GM23248 (cell line): Measurements from ENCODE around the gene TFF1. TPM values are rescaled to one million over a fixed set of nuclear protein-coding genes. Genes with fewer than 3 reads are reported as not detected.

Experiments
- DNase-seq: peaks from one replicate; pipeline ENCODE4 v3.0.0-alpha.2; 2015
- H2AFZ ChIP-seq: fragments of 200-600 bp; sonication (generic); 2 replicates; pipeline ENCODE4 v1.6.1; 2016; ENCODE audit warnings: antibody characterized with exemption
- H3F3A ChIP-seq: fragments of 200-600 bp; sonication (generic); 2 replicates; pipeline ENCODE4 v1.6.1; 2016; ENCODE audit warnings: mild to moderate bottlenecking, antibody characterized with exemption, mixed run types; ENCODE audit not compliant: insufficient read depth
- H3K27ac ChIP-seq: fragments of 200-600 bp; sonication (generic); 2 replicates; pipeline ENCODE4 v1.5.1; 2016; ENCODE audit warnings: mild to moderate bottlenecking
- H3K27me3 ChIP-seq: fragments of 200-600 bp; sonication (generic); replicated peaks from 2 replicates; pipeline ENCODE4 v1.6.1; 2016; ENCODE audit warnings: mild to moderate bottlenecking; ENCODE audit not compliant: insufficient read depth
- H3K36me3 ChIP-seq: fragments of 200-600 bp; sonication (generic); 2 replicates; pipeline ENCODE4 v1.6.1; 2016; ENCODE audit warnings: low read depth, mild to moderate bottlenecking
- H3K4me1 ChIP-seq: fragments of 200-600 bp; sonication (generic); 2 replicates; pipeline ENCODE4 v1.6.1; 2016; ENCODE audit warnings: mild to moderate bottlenecking; ENCODE audit not compliant: insufficient read depth
- H3K4me2 ChIP-seq: fragments of 200-600 bp; sonication (generic); one replicate; pipeline ENCODE4 v1.6.1; 2016; ENCODE audit warnings: mild to moderate bottlenecking; ENCODE audit not compliant: unreplicated experiment
- H3K4me3 ChIP-seq: fragments of 200-600 bp; sonication (generic); 2 replicates; pipeline ENCODE4 v1.5.1; 2016; ENCODE audit warnings: mild to moderate bottlenecking
- H3K79me2 ChIP-seq: fragments of 200-600 bp; sonication (generic); 2 replicates; pipeline ENCODE4 v1.6.1; 2016; ENCODE audit warnings: mild to moderate bottlenecking; ENCODE audit not compliant: insufficient read depth
- H3K9ac ChIP-seq: fragments of 200-600 bp; sonication (generic); 2 replicates; pipeline ENCODE4 v1.6.1; 2016; ENCODE audit warnings: mild to moderate bottlenecking
- H3K9me2 ChIP-seq: fragments of 200-600 bp; sonication (generic); 2 replicates; pipeline ENCODE4 v1.6.1; 2016; ENCODE audit warnings: mixed run types, mild to moderate bottlenecking, moderate library complexity; ENCODE audit not compliant: insufficient read depth
- H3K9me3 ChIP-seq: fragments of 200-600 bp; sonication (generic); one replicate; pipeline ENCODE4 v1.6.1; 2017; ENCODE audit warnings: low read depth
- H4K20me1 ChIP-seq: fragments of 200-600 bp; sonication (generic); 2 replicates; pipeline ENCODE4 v1.6.0; 2016; ENCODE audit not compliant: insufficient read depth
- EZH2 ChIP-seq: fragments of 200-600 bp; sonication (generic); IDR thresholded peaks from 2 replicates; pipeline ENCODE4 v1.6.1; 2018; ENCODE audit warnings: antibody characterized with exemption, mild to moderate bottlenecking; ENCODE audit not compliant: insufficient read depth, poor library complexity, severe bottlenecking
- EZH2phosphoT487 ChIP-seq: fragments of 200-600 bp; sonication (generic); IDR thresholded peaks from 2 replicates; pipeline ENCODE4 v1.6.1; 2018; ENCODE audit warnings: antibody characterized with exemption, moderate library complexity, mild to moderate bottlenecking, low read depth; ENCODE audit not compliant: insufficient read depth
- WGBS, 2 experiments: methylation state at CpG; one replicate each; pipeline ENCODE4 v1.1.6; 2015 to 2017; ENCODE audit warnings: low lambda C conversion rate in 2 of 2, low coverage in 1 of 2; ENCODE audit errors: missing lambda C conversion rate in 2 of 2; 5-methylcytosine and 5-hydroxymethylcytosine counted together
- in situ Hi-C: fragments of 300-500 bp; cut with MboI; formaldehyde crosslinking; loops from 2 replicates; pipeline ENCODE4 v1.15.0; 2020
- polyA plus RNA-seq: library from polyadenylated mRNA; unstranded; fragments of >200 nt; fragmentation: Nextera tagmentation; extraction: Ambion mirVana; gene quantifications from 2 replicates; pipeline ENCODE4 v1.2.1, GENCODE V29; 2016
- total RNA-seq: library from RNA; depleted of rRNA; stranded (reverse); fragments of >200 nt; shearing (Covaris generic); gene quantifications from 2 replicates; pipeline ENCODE4 v1.2.3, GENCODE V29; 2014

Gene TFF1
- total and polyA plus RNA-seq, 2 experiments from 2014 or later = not detected

GRCh38 chr21:42321231-42321630 is 45.1 kb downstream of the TFF1 start:
- no peak for DNase-seq
- Histone ChIP-seq H3K9me2 (no peaks in the 10 kb centered on the region), H3K4me1 (no peaks in the 10 kb centered on the region), H3F3A (no peaks in the 10 kb centered on the region), H4K20me1 (no peaks in the 10 kb centered on the region), H2AFZ (no peak overlapping the region), H3K27ac (no peak overlapping the region), H3K9ac (no peak overlapping the region), H3K79me2 (no peaks in the 10 kb centered on the region), H3K4me3 (no peak overlapping the region), H3K9me3 (no peaks in the 10 kb centered on the region), H3K4me2 (no peak overlapping the region), H3K36me3 (no peaks in the 10 kb centered on the region), H3K27me3 (peaks cover 12% of the 10 kb centered on the region)
- in situ Hi-C loops = no loop called here
- 35 to 42% methylated on average over 10 of the region's 10 CpGs for WGBS, 2 experiments
- TF ChIP-seq EZH2 (no peak), EZH2phosphoT487 (no peak)

DNA sequence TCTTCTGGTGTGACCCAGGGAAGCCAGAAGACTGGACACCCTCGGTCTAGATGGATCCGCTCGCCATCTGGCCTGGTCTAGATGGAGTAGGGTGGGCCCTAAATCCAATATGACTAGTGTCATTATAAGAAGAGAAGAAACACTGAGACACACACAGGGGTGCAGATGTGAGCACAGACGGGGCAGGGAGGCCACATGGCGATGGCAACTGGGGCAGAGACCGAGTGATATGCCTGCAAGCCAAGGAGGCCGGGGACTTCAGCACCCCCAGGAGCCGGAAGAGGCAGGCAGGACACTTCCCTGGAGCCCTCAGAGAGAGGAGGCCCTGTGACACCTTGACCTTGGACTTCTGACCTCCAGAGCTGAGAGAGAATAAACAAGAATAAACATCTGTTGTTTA is 45.5 kb downstream of the TFF1 start:
- Histone ChIP-seq H3K27ac (no peak overlapping the region), H3K9me3 (no peaks in the 10 kb centered on the region), H3K4me1 (no peaks in the 10 kb centered on the region), H3F3A (no peaks in the 10 kb centered on the region), H3K36me3 (no peaks in the 10 kb centered on the region), H4K20me1 (no peaks in the 10 kb centered on the region), H2AFZ (no peak overlapping the region), H3K4me2 (no peak overlapping the region), H3K4me3 (no peak overlapping the region), H3K79me2 (no peaks in the 10 kb centered on the region), H3K9me2 (no peaks in the 10 kb centered on the region), H3K9ac (no peak overlapping the region), H3K27me3 (peaks cover 11% of the 10 kb centered on the region)
- 35 to 41% methylated on average over 7 to 8 of the region's 8 CpGs for WGBS, 2 experiments
- in situ Hi-C loops = no loop called here
- DNase-seq = no peak
- no peak for TF ChIP-seq EZH2
- TF ChIP-seq EZH2phosphoT487 = no peak

- DNase-seq = no peak
- Histone ChIP-seq H3K9me2 (no peaks in the 10 kb centered on the region), H3K4me2 (no peak overlapping the region), H3K27ac (no peak overlapping the region), H4K20me1 (no peaks in the 10 kb centered on the region), H3K36me3 (no peaks in the 10 kb centered on the region), H3K4me1 (no peaks in the 10 kb centered on the region), H3K4me3 (no peak overlapping the region), H3K27me3 (peaks cover 3% of the 10 kb centered on the region), H3K9ac (no peak overlapping the region), H3K9me3 (no peaks in the 10 kb centered on the region), H2AFZ (no peak overlapping the region), H3K79me2 (no peaks in the 10 kb centered on the region), H3F3A (no peaks in the 10 kb centered on the region)
- no peak for TF ChIP-seq EZH2
- TF ChIP-seq EZH2phosphoT487 = no peak
- 66 to 70% methylated on average over 12 to 15 of the region's 17 CpGs for WGBS, 2 experiments
- in situ Hi-C loops = no loop called here
Observed at GRCh38 chr21:42319851-42320572, 46.3 kb downstream of the TFF1 start.

DNA sequence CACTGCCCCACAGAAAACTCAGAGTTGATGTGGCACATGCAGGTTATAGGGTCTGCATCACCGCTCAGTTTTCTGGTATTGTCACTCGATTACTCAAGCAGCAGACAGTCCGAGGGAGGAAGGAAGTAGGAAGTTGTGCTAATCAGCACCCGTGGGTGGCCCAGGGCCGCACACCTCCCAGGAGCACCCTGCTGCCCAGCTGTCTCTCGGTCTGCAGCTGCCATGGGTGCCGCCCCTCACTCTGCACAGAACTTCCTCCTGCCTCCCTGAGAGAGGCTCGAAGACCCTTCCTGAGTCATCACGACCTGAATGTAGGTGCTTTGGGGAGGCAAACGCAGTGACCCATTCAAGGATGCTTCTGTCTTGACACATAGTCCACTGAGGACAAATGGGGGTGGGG is 47.0 kb downstream of the TFF1 start:
- Histone ChIP-seq H3K4me3 (no peak overlapping the region), H3K9me3 (no peaks in the 10 kb centered on the region), H3K36me3 (no peaks in the 10 kb centered on the region), H4K20me1 (no peaks in the 10 kb centered on the region), H3K27ac (no peak overlapping the region), H3K9me2 (no peaks in the 10 kb centered on the region), H3K27me3 (no peaks in the 10 kb centered on the region; the same call in 1 of the 2 replicates), H3K79me2 (no peaks in the 10 kb centered on the region), H3K9ac (no peak overlapping the region), H3K4me2 (no peak overlapping the region), H3F3A (no peaks in the 10 kb centered on the region), H3K4me1 (no peaks in the 10 kb centered on the region), H2AFZ (no peak overlapping the region)
- 49 to 59% methylated on average over 8 to 10 of the region's 10 CpGs for WGBS, 2 experiments
- DNase-seq = no peak
- TF ChIP-seq EZH2 = no peak
- TF ChIP-seq EZH2phosphoT487 = no peak
- in situ Hi-C loops = no loop called here
